OCI-LY1 (cell line): ENCODE results near the gene PDE12.

ENCODE experiments used
- H2AFZ ChIP-seq: fragments of 200-600 bp; sonication (generic), shearing (Covaris generic); 2 replicates; pipeline ENCODE4 v1.6.0; 2014; ENCODE audit warnings: antibody characterized with exemption, mild to moderate bottlenecking, low read length
- H3F3A ChIP-seq: fragments of 200-600 bp; sonication (generic), shearing (Covaris generic); 2 replicates; pipeline ENCODE4 v1.6.0; 2014; ENCODE audit warnings: mild to moderate bottlenecking, antibody characterized with exemption, low read length, moderate library complexity; ENCODE audit not compliant: insufficient read depth
- H3K27ac ChIP-seq: fragments of 200-600 bp; sonication (generic); 2 replicates; pipeline ENCODE4 v1.5.1; 2014; ENCODE audit warnings: low read length, mixed run types, mild to moderate bottlenecking, low read depth; ENCODE audit not compliant: poor library complexity, severe bottlenecking
- H3K27me3 ChIP-seq: fragments of 200-600 bp; sonication (generic); 2 replicates; pipeline ENCODE4 v1.6.0; 2014; ENCODE audit warnings: antibody characterized with exemption, mild to moderate bottlenecking, low read length, moderate library complexity; ENCODE audit not compliant: insufficient read depth
- H3K36me3 ChIP-seq: fragments of 200-600 bp; sonication (generic); 2 replicates; pipeline ENCODE4 v1.6.1; 2014; ENCODE audit warnings: mild to moderate bottlenecking, antibody characterized with exemption, low read length, moderate library complexity, mixed read lengths; ENCODE audit not compliant: insufficient read depth
- H3K4me1 ChIP-seq: fragments of 200-600 bp; sonication (generic); 2 replicates; pipeline ENCODE4 v1.5.1; 2014; ENCODE audit warnings: mild to moderate bottlenecking, low read length, moderate library complexity; ENCODE audit not compliant: insufficient read depth, severe bottlenecking
- H3K4me2 ChIP-seq: fragments of 200-600 bp; sonication (generic), shearing (Covaris generic); 2 replicates; pipeline ENCODE4 v1.6.1; 2014; ENCODE audit warnings: low read length
- H3K4me3 ChIP-seq: fragments of 200-600 bp; sonication (generic); 2 replicates; pipeline ENCODE4 v1.5.1; 2014; ENCODE audit warnings: low read length, low read depth, mild to moderate bottlenecking, mixed read lengths; ENCODE audit not compliant: poor library complexity, severe bottlenecking
- H3K79me2 ChIP-seq: fragments of 200-600 bp; shearing (Covaris generic); 2 replicates; pipeline ENCODE4 v1.6.1; 2016; ENCODE audit warnings: mixed run types, low read length, mixed read lengths; ENCODE audit not compliant: insufficient read depth
- H3K9ac ChIP-seq: fragments of 200-600 bp; sonication (generic), shearing (Covaris generic); 2 replicates; pipeline ENCODE4 v1.6.1; 2014; ENCODE audit warnings: mild to moderate bottlenecking, low read length, mixed read lengths
- H3K9me2 ChIP-seq: fragments of 200-600 bp; sonication (generic), shearing (Covaris generic); 2 replicates; pipeline ENCODE4 v1.6.1; 2014; ENCODE audit warnings: low read depth, mild to moderate bottlenecking, low read length, mixed read lengths
- H3K9me3 ChIP-seq: fragments of 200-600 bp; shearing (Covaris generic); 2 replicates; pipeline ENCODE4 v1.6.1; 2014; ENCODE audit warnings: low read length, mixed read lengths
- H4K20me1 ChIP-seq: fragments of 200-600 bp; sonication (generic), shearing (Covaris generic); 2 replicates; pipeline ENCODE4 v1.6.0; 2016; ENCODE audit warnings: mild to moderate bottlenecking, low read length; ENCODE audit not compliant: insufficient read depth
- CTCF ChIP-seq: fragments of 200-600 bp; sonication (generic), shearing (Covaris generic); IDR thresholded peaks from 2 replicates; pipeline ENCODE4 v1.5.1; 2017; ENCODE audit warnings: mild to moderate bottlenecking, antibody characterized with exemption, low read length, moderate library complexity, mixed read lengths
- EZH2 ChIP-seq: fragments of 200-600 bp; sonication (generic), shearing (Covaris generic); IDR thresholded peaks from 2 replicates; pipeline ENCODE4 v1.8.0; 2017; ENCODE audit warnings: borderline replicate concordance, mixed run types, mild to moderate bottlenecking, antibody characterized with exemption, low read length, moderate library complexity, mixed read lengths

Gene PDE12

GRCh38 chr3:57583544-57583943 lies 27.5 kb downstream of the PDE12 start:
- Histone ChIP-seq H3K36me3 (peaks cover 37% of the 10 kb centered on the region; the same call in 1 of the 2 replicates), H3K4me3 (no peak overlapping the region), H3K27ac (no peak overlapping the region), H3K4me2 (no peak overlapping the region), H3K9me3 (no peaks in the 10 kb centered on the region), H3K79me2 (peaks cover 41% of the 10 kb centered on the region), H3F3A (no peaks in the 10 kb centered on the region), H3K27me3 (no peaks in the 10 kb centered on the region), H3K4me1 (no peaks in the 10 kb centered on the region), H3K9ac (no peak overlapping the region), H2AFZ (no peak overlapping the region), H3K9me2 (no peaks in the 10 kb centered on the region), H4K20me1 (no peaks in the 10 kb centered on the region)
- TF ChIP-seq EZH2 (no peak), CTCF (no peak)

DNA sequence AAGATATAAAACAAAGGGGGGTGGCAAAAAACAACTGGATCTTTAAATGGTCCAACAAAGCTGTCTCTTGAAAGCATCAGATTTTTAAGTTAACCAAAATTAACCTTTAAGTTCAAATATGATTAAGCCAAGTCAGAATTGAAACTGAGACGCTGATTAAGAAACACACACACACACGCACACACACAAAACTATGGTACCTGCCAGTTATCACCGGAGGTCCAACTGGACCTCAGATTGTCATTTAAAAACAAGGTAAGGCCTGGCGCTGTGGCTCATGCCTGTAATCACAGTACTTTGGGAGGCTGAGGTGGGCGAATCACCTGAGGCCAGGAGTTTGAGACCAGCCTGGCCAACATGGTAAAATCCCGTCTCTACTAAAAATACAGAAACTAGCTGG lies 30.7 kb downstream of the PDE12 start:
- Histone ChIP-seq H3F3A (no peaks in the 10 kb centered on the region), H3K79me2 (peaks cover 61% of the 10 kb centered on the region), H3K27me3 (no peaks in the 10 kb centered on the region), H3K9ac (no peak overlapping the region), H4K20me1 (no peaks in the 10 kb centered on the region), H3K4me1 (no peaks in the 10 kb centered on the region), H2AFZ (no peak overlapping the region), H3K9me2 (no peaks in the 10 kb centered on the region), H3K9me3 (no peaks in the 10 kb centered on the region), H3K4me3 (no peak overlapping the region), H3K27ac (no peak overlapping the region), H3K4me2 (no peak overlapping the region), H3K36me3 (peaks cover 24% of the 10 kb centered on the region; the same call in 1 of the 2 replicates)
- no peak for TF ChIP-seq EZH2

DNA sequence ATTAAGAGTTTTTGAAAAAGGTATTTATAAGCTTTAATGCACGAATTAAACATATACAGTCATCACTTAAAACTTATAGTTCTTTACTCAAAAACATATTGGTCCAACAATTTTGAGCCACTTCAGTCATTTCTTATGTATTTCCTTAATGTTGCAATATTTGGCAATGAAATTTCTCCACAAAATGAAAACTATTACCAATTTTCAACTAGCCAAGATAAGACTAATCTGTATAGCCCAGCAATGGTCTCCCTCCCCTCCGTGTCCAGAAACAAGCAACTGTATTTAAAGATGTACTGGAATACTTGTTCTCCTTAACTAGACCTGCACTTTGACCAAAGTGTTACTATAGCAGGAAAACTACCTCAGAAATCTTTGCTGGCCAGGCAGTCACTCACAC lies 31.8 kb downstream of the PDE12 start:
- no peak overlapping the region for H3K4me3 ChIP-seq
- no peaks in the 10 kb centered on the region for H4K20me1 ChIP-seq
- peaks cover 6% of the 10 kb centered on the region for H3K4me1 ChIP-seq
- peaks cover 68% of the 10 kb centered on the region for H3K79me2 ChIP-seq
- TF ChIP-seq EZH2 (no peak), CTCF (no peak)
- no peaks in the 10 kb centered on the region for H3K27me3 ChIP-seq
- no peaks in the 10 kb centered on the region for H3K9me2 ChIP-seq
- no peak overlapping the region for H3K4me2 ChIP-seq
- no peaks in the 10 kb centered on the region for H3K9me3 ChIP-seq
- peaks cover 22% of the 10 kb centered on the region; the same call in 1 of the 2 replicates for H3K36me3 ChIP-seq
- no peak overlapping the region for H3K27ac ChIP-seq
- no peak overlapping the region for H3K9ac ChIP-seq
- no peaks in the 10 kb centered on the region for H3F3A ChIP-seq
- H2AFZ ChIP-seq: no peak overlapping the region

- Histone ChIP-seq H3K36me3 (peaks cover 7% of the 10 kb centered on the region; the same call in 1 of the 2 replicates), H3K4me1 (peaks cover 32% of the 10 kb centered on the region), H2AFZ (no peak overlapping the region), H3K27me3 (no peaks in the 10 kb centered on the region), H3K9ac (no peak overlapping the region), H3K9me3 (no peaks in the 10 kb centered on the region), H3K79me2 (peaks cover 82% of the 10 kb centered on the region), H3K9me2 (no peaks in the 10 kb centered on the region), H3K4me2 (peak overlapping the region; percentile 2; the same call in 1 of the 2 replicates), H3F3A (no peaks in the 10 kb centered on the region), H3K27ac (no peak overlapping the region), H4K20me1 (no peaks in the 10 kb centered on the region; the same call in 1 of the 2 replicates), H3K4me3 (no peak overlapping the region)
- no peak for TF ChIP-seq CTCF
- TF ChIP-seq EZH2: no peak
Observed at GRCh38 chr3:57592306-57592705, 36.2 kb downstream of the PDE12 start.
